Activated CD8-positive, alpha-beta T cell treated with anti-CD3 and anti-CD28 coated beads for 36 hours (primary cell): ENCODE results near the gene FOXK2. TPM values are rescaled to one million over a fixed set of nuclear protein-coding genes. Genes with fewer than 3 reads are reported as not detected.

Experiments used
- ATAC-seq: fragments of 200-7000 bp; cut with Tn5 transposase; one replicate; pipeline ENCODE4 v1.10.0; 2021; ENCODE audit warnings: mild to moderate bottlenecking, moderate library complexity
- CTCF ChIA-PET: fragments of 350-600 bp; sonication (Branson Sonifier 250); formaldehyde crosslinking; loops from one replicate; lab custom pipeline; 2021; ENCODE audit warnings: antibody characterized with exemption; lab: Charles Lee
- POLR2A ChIA-PET: fragments of 350-600 bp; sonication (Branson Sonifier 250); formaldehyde crosslinking; loops from one replicate; lab custom pipeline; 2021; ENCODE audit warnings: antibody characterized with exemption; lab: Charles Lee
- DNase-seq: peaks from one replicate; pipeline ENCODE4 v3.0.0-alpha.2; 2020
- H3K27ac Mint-ChIP-seq: one replicate; pipeline ENCODE4 v1.8.0; 2021; ENCODE audit warnings: mild to moderate bottlenecking, mixed read lengths
- H3K27me3 Mint-ChIP-seq: one replicate; pipeline ENCODE4 v1.8.0; 2021; ENCODE audit warnings: mixed read lengths
- H3K36me3 Mint-ChIP-seq: one replicate; pipeline ENCODE4 v1.8.0; 2021; ENCODE audit warnings: low read depth, mixed read lengths
- H3K4me1 Mint-ChIP-seq: one replicate; pipeline ENCODE4 v1.8.0; 2021; ENCODE audit warnings: low read depth, mixed read lengths
- H3K4me3 Mint-ChIP-seq: one replicate; pipeline ENCODE4 v1.8.0; 2021; ENCODE audit warnings: mild to moderate bottlenecking, moderate library complexity, mixed read lengths
- H3K9me3 Mint-ChIP-seq: one replicate; pipeline ENCODE4 v1.8.0; 2021; ENCODE audit warnings: mixed read lengths
- CTCF ChIP-seq: fragments of 200-600 bp; IDR thresholded peaks from one replicate; pipeline ENCODE4 v1.8.0; 2022; ENCODE audit warnings: antibody characterized with exemption, mild to moderate bottlenecking
- intact Hi-C: fragments of 100-400 bp; cut with micrococcal nuclease; formaldehyde crosslinking; loops from one replicate; pipeline ENCODE4 v1.10.0; 2022
- total RNA-seq, 2 experiments: library from RNA; stranded (reverse); gene quantifications; one replicate each; pipeline ENCODE4 v1.2.3, GENCODE V29; 2021

FOXK2 gene
- total RNA-seq, 2 experiments from 2014 or later: 55.6 to 59.5 TPM

- no peak overlapping the region for H3K27ac Mint-ChIP-seq
- H3K4me3 Mint-ChIP-seq: no peak overlapping the region
- intact Hi-C loops: no loop called here
- no peaks in the 10 kb centered on the region for H3K27me3 Mint-ChIP-seq
- H3K9me3 Mint-ChIP-seq: no peaks in the 10 kb centered on the region
- DNase-seq (no peak), ATAC-seq (peak; percentile 34)
- peaks cover 16% of the 10 kb centered on the region for H3K4me1 Mint-ChIP-seq
- H3K36me3 Mint-ChIP-seq: peaks cover 35% of the 10 kb centered on the region
- CTCF ChIA-PET: no interaction called here
- POLR2A ChIA-PET: no interaction called here
- no peak for TF ChIP-seq CTCF
Observed at GRCh38 chr17:82598256-82599119, 79.0 kb downstream of the FOXK2 start.

- ATAC-seq: no peak
- Mint-ChIP-seq H3K36me3 (peaks cover 39% of the 10 kb centered on the region), H3K4me3 (no peak overlapping the region), H3K9me3 (no peaks in the 10 kb centered on the region), H3K4me1 (peaks cover 9% of the 10 kb centered on the region), H3K27ac (no peak overlapping the region), H3K27me3 (no peaks in the 10 kb centered on the region)
- TF ChIP-seq CTCF: no peak
- POLR2A ChIA-PET: interaction anchor here (0.6 kb wide), 1 partner anchor 17 kb away, joined by 3 read pairs; no protein-coding TSS in a partner anchor
- CTCF ChIA-PET: no interaction called here
- no peak for DNase-seq
- intact Hi-C loops: no loop called here
Observed at GRCh38 chr17:82599674-82600661, 80.4 kb downstream of the FOXK2 start.

- no peak overlapping the region for H3K4me3 Mint-ChIP-seq
- no peak for TF ChIP-seq CTCF
- H3K4me1 Mint-ChIP-seq: peaks cover 10% of the 10 kb centered on the region
- no peak for ATAC-seq
- no peak overlapping the region for H3K27ac Mint-ChIP-seq
- DNase-seq: no peak
- CTCF ChIA-PET: no interaction called here
- intact Hi-C loops: no loop called here
- H3K36me3 Mint-ChIP-seq: peaks cover 45% of the 10 kb centered on the region
- H3K9me3 Mint-ChIP-seq: no peaks in the 10 kb centered on the region
- POLR2A ChIA-PET: interaction anchor here (0.8 kb wide), 1 partner anchor 9 kb away, joined by 4 read pairs; no protein-coding TSS in a partner anchor
- no peaks in the 10 kb centered on the region for H3K27me3 Mint-ChIP-seq
Observed at GRCh38 chr17:82600731-82601446, 81.4 kb downstream of the FOXK2 start.

- Mint-ChIP-seq H3K36me3 (peaks cover 49% of the 10 kb centered on the region), H3K27ac (no peak overlapping the region), H3K27me3 (no peaks in the 10 kb centered on the region), H3K4me1 (peaks cover 10% of the 10 kb centered on the region), H3K9me3 (no peaks in the 10 kb centered on the region), H3K4me3 (no peak overlapping the region)
- DNase-seq: no peak
- TF ChIP-seq CTCF: no peak
- CTCF ChIA-PET: no interaction called here
- intact Hi-C loops: no loop called here
- POLR2A ChIA-PET: interaction anchor here (0.8 kb wide), 1 partner anchor 10 kb away, joined by 4 read pairs; no protein-coding TSS in a partner anchor
- no peak for ATAC-seq
Observed at GRCh38 chr17:82601447-82602000, 82.0 kb downstream of the FOXK2 start.
